ENCODE results near the gene CX3CL1.

- TF ChIP-seq CTCF (IDR thresholded peaks at IDR 0.05) (no peak), POLR2A (IDR thresholded peaks at IDR 0.05) (no peak)
Observed at GRCh38 chr16:57354311-57354710, 18.0 kb upstream of the CX3CL1 start.

Data from lower leg skin (tissue), 3 donors.